GM23338 (cell line): ENCODE measurements around the gene DDI2. TPM values are rescaled to one million over a fixed set of nuclear protein-coding genes. Genes with fewer than 3 reads are reported as not detected.

Experiments used
- ATAC-seq: fragments of 200-7000 bp; cut with Tn5 transposase; 3 replicates; pipeline ENCODE4 v1.9.1; 2020
- DNase-seq: peaks from one replicate; pipeline ENCODE4 v3.0.0-alpha.2; 2015; ENCODE audit warnings: low spot score
- H2AFZ ChIP-seq: fragments of 200-600 bp; sonication (generic); 2 replicates; pipeline ENCODE4 v1.8.0; 2016; ENCODE audit warnings: antibody characterized with exemption, mild to moderate bottlenecking, moderate library complexity
- H3F3A ChIP-seq: fragments of 200-600 bp; sonication (generic); replicated peaks from 2 replicates; pipeline ENCODE4 v1.8.0; 2017; ENCODE audit warnings: antibody characterized with exemption, mixed run types, low read depth
- H3K27ac ChIP-seq: fragments of 200-600 bp; sonication (generic); 2 replicates; pipeline ENCODE4 v1.6.1; 2016; ENCODE audit warnings: low read depth
- H3K27me3 ChIP-seq: fragments of 200-600 bp; sonication (generic); 2 replicates; pipeline ENCODE4 v1.8.0; 2016; ENCODE audit warnings: mild to moderate bottlenecking, mixed run types, moderate library complexity; ENCODE audit not compliant: insufficient read depth
- H3K36me3 ChIP-seq: fragments of 200-600 bp; sonication (generic); 2 replicates; pipeline ENCODE4 v1.8.0; 2016; ENCODE audit warnings: mild to moderate bottlenecking; ENCODE audit not compliant: insufficient read depth
- H3K4me1 ChIP-seq: fragments of 200-600 bp; sonication (generic); 2 replicates; pipeline ENCODE4 v1.8.0; 2016; ENCODE audit warnings: mild to moderate bottlenecking, moderate library complexity; ENCODE audit not compliant: insufficient read depth
- H3K4me2 ChIP-seq: fragments of 200-600 bp; sonication (generic); 2 replicates; pipeline ENCODE4 v1.7.1; 2017; ENCODE audit warnings: mixed run types
- H3K4me3 ChIP-seq: fragments of 200-600 bp; sonication (generic); 2 replicates; pipeline ENCODE4 v1.6.1; 2016; ENCODE audit warnings: mixed run types
- H3K79me2 ChIP-seq: fragments of 200-600 bp; sonication (generic); replicated peaks from 2 replicates; pipeline ENCODE4 v1.8.0; 2017; ENCODE audit warnings: mild to moderate bottlenecking; ENCODE audit not compliant: insufficient read depth
- H3K9me2 ChIP-seq: fragments of 200-600 bp; sonication (generic); 2 replicates; pipeline ENCODE4 v1.8.0; 2017; ENCODE audit not compliant: insufficient read depth
- H4K20me1 ChIP-seq: fragments of 200-600 bp; sonication (generic); replicated peaks from 2 replicates; pipeline ENCODE4 v1.8.0; 2017; ENCODE audit warnings: mild to moderate bottlenecking; ENCODE audit not compliant: insufficient read depth
- H3K27ac Mint-ChIP-seq: 2 replicates; pipeline ENCODE4 v1.8.0; 2020; ENCODE audit warnings: inconsistent platforms, mild to moderate bottlenecking, moderate library complexity, mixed read lengths
- H3K27me3 Mint-ChIP-seq: 3 replicates; pipeline ENCODE4 v1.8.0; 2022; ENCODE audit warnings: low read depth, mild to moderate bottlenecking, moderate library complexity, mixed read lengths, inconsistent platforms; ENCODE audit not compliant: insufficient read depth, poor library complexity
- H3K36me3 Mint-ChIP-seq: 3 replicates; pipeline ENCODE4 v1.8.0; 2021; ENCODE audit warnings: low read depth, mild to moderate bottlenecking, inconsistent platforms, moderate library complexity, mixed read lengths
- H3K4me1 Mint-ChIP-seq: 3 replicates; pipeline ENCODE4 v1.8.0; 2020; ENCODE audit warnings: mild to moderate bottlenecking, inconsistent platforms, mixed read lengths
- H3K4me3 Mint-ChIP-seq: 3 replicates; pipeline ENCODE4 v1.8.0; 2021; ENCODE audit warnings: moderate library complexity, mild to moderate bottlenecking, inconsistent platforms, mixed read lengths
- H3K9me3 Mint-ChIP-seq: 3 replicates; pipeline ENCODE4 v1.8.0; 2020; ENCODE audit warnings: moderate library complexity, mild to moderate bottlenecking, inconsistent platforms, mixed read lengths
- CREB1 ChIP-seq: fragments of 250-450 bp; sonication (Bioruptor Pico); IDR thresholded peaks from 2 replicates; pipeline ENCODE4 v1.5.0; 2020; ENCODE audit warnings: low read depth, mild to moderate bottlenecking, moderate library complexity
- EZH2 ChIP-seq: fragments of 200-600 bp; sonication (generic); IDR thresholded peaks from one replicate; pipeline ENCODE4 v1.8.0; 2017; ENCODE audit warnings: antibody characterized with exemption, mild to moderate bottlenecking, low read depth; ENCODE audit not compliant: unreplicated experiment
- JUNB ChIP-seq: IDR thresholded peaks from one replicate; pipeline ENCODE4 v1.6.1; 2016; ENCODE audit warnings: antibody characterized with exemption; ENCODE audit not compliant: unreplicated experiment
- REST ChIP-seq: IDR thresholded peaks from one replicate; pipeline ENCODE4 v1.6.1; 2018; ENCODE audit warnings: antibody characterized with exemption; ENCODE audit not compliant: unreplicated experiment
- STAT1 ChIP-seq: IDR thresholded peaks from one replicate; pipeline ENCODE4 v1.6.1; 2016; ENCODE audit warnings: antibody characterized with exemption; ENCODE audit not compliant: unreplicated experiment
- ZNF114 ChIP-seq: fragments of 250-450 bp; sonication (Bioruptor Pico); IDR thresholded peaks from 2 replicates; pipeline ENCODE4 v1.5.0; 2020; ENCODE audit warnings: mild to moderate bottlenecking, moderate library complexity
- ZNF331 ChIP-seq: fragments of 250-450 bp; sonication (Bioruptor Pico); IDR thresholded peaks from 2 replicates; pipeline ENCODE4 v1.5.0; 2020; ENCODE audit warnings: low read depth, mild to moderate bottlenecking, moderate library complexity
- polyA plus RNA-seq: library from polyadenylated mRNA; unstranded; fragments of >200 nt; fragmentation: Nextera tagmentation; extraction: Ambion mirVana; gene quantifications from 2 replicates; pipeline ENCODE4 v1.2.1, GENCODE V29; 2016
- total RNA-seq: library from RNA; depleted of rRNA; stranded (reverse); fragments of >200 nt; shearing (Covaris generic); gene quantifications from 2 replicates; pipeline ENCODE4 v1.2.3, GENCODE V29; 2014

DDI2 gene
- total and polyA plus RNA-seq, 2 experiments from 2014 or later, result 8.0 to 43.3 TPM

GRCh38 chr1:15570861-15571260 lies 46.4 kb upstream of the DDI2 start:
- H3K27me3 Mint-ChIP-seq, result peaks cover 4% of the 10 kb centered on the region
- no peaks in the 10 kb centered on the region for H3K79me2 ChIP-seq
- DNase-seq (no peak), ATAC-seq (no peak)
- no peak overlapping the region for H3K27ac ChIP-seq
- H3K4me1 ChIP-seq, result no peaks in the 10 kb centered on the region
- H3F3A ChIP-seq, result no peaks in the 10 kb centered on the region
- TF ChIP-seq EZH2 (no peak), ZNF331 (CRISPR knock-in tag) (no peak), CREB1 (CRISPR knock-in tag) (no peak), ZNF114 (CRISPR knock-in tag) (no peak), STAT1 (no peak), REST (no peak)
- H3K27ac Mint-ChIP-seq, result no peak overlapping the region
- H3K4me2 ChIP-seq, result no peak overlapping the region
- no peaks in the 10 kb centered on the region for H3K27me3 ChIP-seq
- 0 out of 3 replicates have a peak, but pooled peaks cover 3% of the 10 kb centered on the region for H3K4me1 Mint-ChIP-seq
- H3K36me3 ChIP-seq, result peaks cover 25% of the 10 kb centered on the region
- H3K4me3 Mint-ChIP-seq, result no peak overlapping the region
- no peaks in the 10 kb centered on the region for H3K9me3 Mint-ChIP-seq
- H4K20me1 ChIP-seq, result peaks cover 6% of the 10 kb centered on the region; the same call in 1 of the 2 replicates
- no peak overlapping the region for H3K4me3 ChIP-seq
- no peak overlapping the region for H2AFZ ChIP-seq
- H3K9me2 ChIP-seq, result no peaks in the 10 kb centered on the region
- peaks cover 40% of the 10 kb centered on the region; the same call in 2 of the 3 replicates for H3K36me3 Mint-ChIP-seq

- H3K4me3 Mint-ChIP-seq, result no peak overlapping the region
- H3K4me1 Mint-ChIP-seq, result 0 out of 3 replicates have a peak, but pooled peaks cover 3% of the 10 kb centered on the region
- Histone ChIP-seq H3K4me3 (no peak overlapping the region), H3K79me2 (no peaks in the 10 kb centered on the region), H3K27ac (no peak overlapping the region), H4K20me1 (peaks cover 6% of the 10 kb centered on the region; the same call in 1 of the 2 replicates), H3K36me3 (peaks cover 25% of the 10 kb centered on the region), H3K27me3 (no peaks in the 10 kb centered on the region), H2AFZ (no peak overlapping the region), H3F3A (no peaks in the 10 kb centered on the region), H3K4me1 (no peaks in the 10 kb centered on the region), H3K9me2 (no peaks in the 10 kb centered on the region), H3K4me2 (no peak overlapping the region)
- peaks cover 4% of the 10 kb centered on the region for H3K27me3 Mint-ChIP-seq
- peaks cover 36% of the 10 kb centered on the region; the same call in 2 of the 3 replicates for H3K36me3 Mint-ChIP-seq
- ATAC-seq (no peak), DNase-seq (no peak)
- H3K27ac Mint-ChIP-seq, result no peak overlapping the region
- TF ChIP-seq EZH2, result no peak
- no peak for TF ChIP-seq JUNB
- TF ChIP-seq STAT1, result no peak
- H3K9me3 Mint-ChIP-seq, result no peaks in the 10 kb centered on the region
These were observed 46.0 kb upstream of the DDI2 start for GRCh38 chr1:15571266-15571665.
